ENCODE data around the gene HOXA7.

Gene HOXA7

DNA sequence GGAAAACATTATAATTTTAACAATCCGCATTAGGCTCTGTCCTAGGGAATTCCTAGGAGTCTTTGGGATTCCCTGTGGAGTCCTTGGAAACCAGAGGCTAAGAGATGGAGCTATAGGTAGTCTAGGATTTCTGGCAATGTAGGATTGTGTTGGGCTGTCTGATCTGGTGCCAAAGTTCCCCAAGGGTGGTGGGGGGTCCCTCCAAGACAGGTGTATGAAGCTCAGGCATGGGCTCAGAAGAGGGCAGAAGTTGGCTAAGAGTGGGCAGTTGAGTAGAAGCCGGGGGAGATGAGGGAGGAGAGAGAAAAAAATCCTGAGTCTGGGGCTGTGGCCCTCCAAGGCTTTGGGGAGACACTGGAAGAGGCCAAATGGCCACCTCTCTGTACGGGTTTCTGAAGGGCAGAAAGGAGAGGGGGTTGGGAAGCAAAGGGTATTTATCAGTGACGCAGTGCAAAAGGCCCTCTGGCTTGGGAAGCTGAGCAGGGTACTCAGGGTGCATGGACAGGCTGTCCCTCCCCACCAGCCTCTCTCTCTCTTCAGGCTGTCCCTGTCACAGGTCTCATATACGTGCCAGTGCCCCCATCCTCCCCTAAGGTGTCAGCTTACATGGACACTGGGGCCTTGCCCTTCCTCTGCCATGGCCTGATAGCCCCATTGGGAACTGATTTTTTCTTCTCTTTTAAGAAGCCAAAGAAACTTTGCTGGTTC, 9.8 kb downstream of the HOXA7 start:
- no peak for ATAC-seq

DNA sequence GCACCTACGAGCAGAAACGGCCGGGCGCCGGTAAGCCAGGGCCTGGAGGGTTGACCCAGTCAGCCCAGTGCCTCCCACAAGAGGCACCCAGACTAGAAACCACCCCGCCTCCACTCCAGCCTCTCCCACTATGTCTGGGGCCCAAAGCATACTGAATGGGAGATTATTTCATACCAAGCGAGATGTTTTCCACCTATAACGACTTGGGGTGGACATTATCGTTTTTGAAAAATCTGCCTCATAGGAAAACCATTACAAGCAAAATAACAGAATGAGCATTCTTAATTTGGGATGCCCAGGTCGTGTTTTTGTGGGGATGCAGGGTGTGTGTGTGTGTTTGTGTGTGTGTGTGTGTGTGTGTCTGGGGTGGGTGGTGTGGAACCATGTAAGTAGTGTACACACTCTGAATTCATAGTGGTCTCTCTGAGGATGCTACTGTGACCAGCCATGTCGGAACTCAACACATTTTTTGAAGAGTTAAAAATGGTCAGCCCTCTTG, 10.5 kb downstream of the HOXA7 start:
- ATAC-seq: no peak

DNA sequence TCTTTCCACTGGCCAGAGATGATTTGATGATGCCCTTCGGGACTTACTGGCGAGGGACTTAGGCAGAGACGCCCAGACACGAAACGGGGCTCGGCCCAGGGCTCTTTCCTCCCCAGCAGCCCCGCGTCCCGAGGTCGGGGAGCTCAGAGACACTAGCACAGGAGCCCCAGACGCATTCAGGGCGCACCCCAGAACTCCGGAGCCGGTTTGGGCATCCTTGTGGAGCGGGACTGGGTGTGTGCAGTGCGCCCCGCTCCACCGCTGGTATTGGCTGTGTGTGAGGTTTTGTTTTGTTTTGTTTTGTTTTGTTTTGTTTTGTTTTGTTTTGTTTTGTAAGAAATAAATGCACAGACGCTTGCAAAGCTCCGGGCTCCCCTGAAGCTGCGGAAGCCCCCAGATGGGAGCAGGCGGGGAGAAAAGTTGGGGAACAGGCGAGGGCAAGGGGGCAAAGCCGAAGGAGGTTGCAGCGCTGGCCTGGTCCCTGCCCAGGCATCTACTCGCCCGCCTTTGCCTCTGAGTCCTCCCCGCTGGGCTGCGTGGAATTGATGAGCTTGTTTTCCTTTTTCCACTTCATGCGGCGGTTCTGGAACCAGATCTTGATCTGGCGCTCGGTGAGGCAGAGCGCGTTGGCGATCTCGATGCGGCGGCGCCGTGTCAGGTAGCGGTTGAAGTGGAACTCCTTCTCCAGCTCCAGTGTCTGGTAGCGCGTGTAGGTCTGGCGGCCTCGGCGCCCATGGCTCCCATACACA, 11.1 kb downstream of the HOXA7 start:
- ATAC-seq: no peak

DNA sequence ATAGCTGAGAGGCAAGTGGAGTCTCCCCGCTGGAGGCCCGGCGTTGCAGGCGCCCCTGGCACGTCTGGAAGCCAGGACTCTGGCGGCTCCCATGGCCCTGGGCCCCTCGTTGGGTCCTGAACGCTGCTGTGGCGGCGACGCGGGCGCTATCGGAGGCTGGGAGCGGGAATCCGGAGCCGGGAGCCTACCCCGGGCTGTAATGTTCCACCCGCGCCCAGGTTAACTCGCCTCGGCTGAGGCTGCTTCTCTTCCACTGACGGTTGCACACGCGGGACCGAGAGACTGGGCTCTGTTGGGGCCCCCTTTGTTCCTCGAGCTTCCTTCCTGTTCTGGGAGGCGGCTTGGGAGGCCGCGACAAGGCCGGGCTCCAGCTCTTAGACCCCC, 11.7 kb downstream of the HOXA7 start:
- no peak for ATAC-seq

DNA sequence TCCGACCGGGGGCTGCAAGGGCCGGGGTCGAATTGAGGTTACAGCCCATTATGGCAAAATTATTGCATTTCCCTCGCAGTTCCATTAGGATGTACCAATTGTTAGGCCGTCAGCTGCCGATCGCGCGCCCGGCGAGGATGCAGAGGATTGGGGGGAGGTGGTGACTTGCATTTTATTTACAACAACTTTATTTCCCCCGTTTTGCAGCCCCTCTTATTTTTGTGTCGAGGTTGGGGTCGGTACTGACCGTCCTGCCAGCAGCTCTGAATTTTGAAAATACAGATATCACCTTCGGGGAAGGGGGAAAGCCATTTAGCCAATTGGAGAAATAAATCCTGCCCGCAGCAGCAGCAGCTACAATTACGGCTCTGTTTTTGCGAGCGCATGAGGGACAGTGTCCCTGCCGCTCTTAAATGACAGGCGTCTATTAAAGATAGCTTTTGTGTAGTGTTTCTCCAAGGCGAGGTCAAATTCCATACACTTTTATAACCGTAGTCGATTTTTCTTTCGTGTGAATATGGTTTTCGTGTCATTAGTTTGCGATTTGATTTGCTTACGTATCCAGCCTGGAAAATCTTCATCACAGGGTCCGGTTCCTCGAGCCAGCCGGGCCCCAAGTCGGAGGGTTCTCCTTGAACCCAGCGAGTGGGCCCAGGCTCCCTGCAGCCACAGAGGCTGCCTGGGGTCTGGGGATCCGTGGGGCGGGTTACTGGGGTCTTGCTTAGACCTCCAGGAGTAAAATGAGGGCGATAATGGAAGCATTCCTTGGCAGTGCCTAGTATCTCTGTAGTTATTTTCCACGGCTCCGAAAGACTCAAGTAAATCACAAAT, 12.3 kb downstream of the HOXA7 start:
- no peak for ATAC-seq

DNA sequence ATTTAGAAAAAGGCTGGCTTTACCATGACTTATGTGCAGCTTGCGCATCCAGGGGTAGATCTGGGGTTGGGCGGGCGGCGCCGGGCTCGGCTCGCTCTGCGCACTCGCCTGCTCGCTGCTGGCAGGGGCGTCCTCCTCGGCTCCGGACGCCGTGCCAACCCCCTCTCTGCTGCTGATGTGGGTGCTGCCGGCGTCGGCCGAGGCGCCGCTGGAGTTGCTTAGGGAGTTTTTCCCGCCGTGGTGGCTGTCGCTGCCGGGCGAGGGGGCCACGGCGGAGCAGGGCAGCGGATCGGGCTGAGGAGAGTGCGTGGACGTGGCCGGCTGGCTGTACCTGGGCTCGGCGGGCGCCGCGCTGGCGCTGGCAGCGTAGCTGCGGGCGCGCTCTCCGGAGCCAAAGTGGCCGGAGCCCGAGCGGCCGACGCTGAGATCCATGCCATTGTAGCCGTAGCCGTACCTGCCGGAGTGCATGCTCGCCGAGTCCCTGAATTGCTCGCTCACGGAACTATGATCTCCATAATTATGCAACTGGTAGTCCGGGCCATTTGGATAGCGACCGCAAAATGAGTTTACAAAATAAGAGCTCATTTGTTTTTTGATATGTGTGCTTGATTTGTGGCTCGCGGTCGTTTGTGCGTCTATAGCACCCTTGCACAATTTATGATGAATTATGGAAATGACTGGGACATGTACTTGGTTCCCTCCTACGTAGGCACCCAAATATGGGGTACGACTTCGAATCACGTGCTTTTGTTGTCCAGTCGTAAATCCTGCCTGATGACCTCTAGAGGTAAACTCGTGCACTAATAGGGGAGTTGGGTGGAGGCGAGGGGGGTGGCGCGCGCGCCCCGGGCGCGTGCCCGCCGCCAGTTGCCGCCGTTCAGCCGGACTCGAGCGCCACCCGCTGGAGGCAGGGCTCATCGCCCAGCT, 13.2 kb downstream of the HOXA7 start, which contains the start of gene HOXA5:
Gene HOXA5, minus strand, starts transcription at position 659 of the 927 bp plus-strand sequence. Its CDS starts 74 bp downstream, at position 585.
- no peak for ATAC-seq

DNA sequence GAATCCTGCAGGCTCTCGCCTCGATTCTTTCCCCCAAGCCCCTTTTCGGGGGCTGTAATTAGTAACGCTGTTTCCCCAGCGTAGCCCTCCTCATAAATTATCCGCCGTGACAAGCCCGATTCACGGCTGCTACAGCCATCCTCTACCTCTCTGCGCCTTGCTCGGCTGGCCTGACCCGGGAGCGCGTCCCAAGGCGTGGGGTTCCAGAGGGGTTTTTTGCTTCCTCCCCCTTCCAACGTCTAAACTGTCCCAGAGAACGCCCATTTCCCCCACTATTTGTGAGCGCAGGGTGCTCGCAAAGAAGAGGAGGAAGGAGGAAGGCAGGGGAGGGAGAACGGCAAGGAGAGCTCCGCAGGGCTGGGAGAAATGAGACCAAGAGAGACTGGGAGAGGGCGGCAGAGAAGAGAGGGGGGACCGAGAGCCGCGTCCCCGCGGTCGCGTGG, 13.9 kb downstream of the HOXA7 start:
- no peak for ATAC-seq

DNA sequence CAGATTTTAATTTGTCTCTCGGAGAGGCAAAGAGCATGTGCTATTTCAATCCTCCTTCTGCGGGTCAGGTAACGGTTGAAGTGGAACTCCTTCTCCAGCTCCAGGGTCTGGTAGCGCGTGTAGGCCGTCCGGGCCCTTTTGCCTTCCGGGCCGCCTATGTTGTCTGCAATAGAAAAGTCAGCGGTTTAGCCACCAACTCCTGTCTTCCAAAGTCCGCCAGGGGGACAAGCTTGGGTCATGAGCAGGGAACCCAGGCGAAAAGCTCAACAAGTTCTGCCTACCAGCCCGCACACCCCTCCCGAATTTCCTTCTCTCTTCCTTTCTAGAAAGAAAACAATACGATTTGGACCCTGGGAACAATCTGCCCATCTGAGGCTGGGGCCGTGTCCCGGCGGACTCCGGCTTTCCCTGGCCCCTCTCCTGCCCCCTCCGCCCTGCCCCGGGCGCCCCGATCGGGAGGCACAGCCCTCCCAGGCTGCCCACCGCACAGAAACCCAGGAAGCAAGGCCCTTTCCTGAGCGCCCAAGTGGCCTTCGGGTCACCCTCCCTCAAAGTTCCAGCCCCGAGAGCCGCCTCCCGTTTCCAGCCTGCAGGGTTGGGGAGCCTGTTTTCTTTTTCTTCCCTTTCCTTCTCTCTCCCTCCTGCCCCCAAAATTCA, 14.4 kb downstream of the HOXA7 start:
- ATAC-seq: no peak

DNA sequence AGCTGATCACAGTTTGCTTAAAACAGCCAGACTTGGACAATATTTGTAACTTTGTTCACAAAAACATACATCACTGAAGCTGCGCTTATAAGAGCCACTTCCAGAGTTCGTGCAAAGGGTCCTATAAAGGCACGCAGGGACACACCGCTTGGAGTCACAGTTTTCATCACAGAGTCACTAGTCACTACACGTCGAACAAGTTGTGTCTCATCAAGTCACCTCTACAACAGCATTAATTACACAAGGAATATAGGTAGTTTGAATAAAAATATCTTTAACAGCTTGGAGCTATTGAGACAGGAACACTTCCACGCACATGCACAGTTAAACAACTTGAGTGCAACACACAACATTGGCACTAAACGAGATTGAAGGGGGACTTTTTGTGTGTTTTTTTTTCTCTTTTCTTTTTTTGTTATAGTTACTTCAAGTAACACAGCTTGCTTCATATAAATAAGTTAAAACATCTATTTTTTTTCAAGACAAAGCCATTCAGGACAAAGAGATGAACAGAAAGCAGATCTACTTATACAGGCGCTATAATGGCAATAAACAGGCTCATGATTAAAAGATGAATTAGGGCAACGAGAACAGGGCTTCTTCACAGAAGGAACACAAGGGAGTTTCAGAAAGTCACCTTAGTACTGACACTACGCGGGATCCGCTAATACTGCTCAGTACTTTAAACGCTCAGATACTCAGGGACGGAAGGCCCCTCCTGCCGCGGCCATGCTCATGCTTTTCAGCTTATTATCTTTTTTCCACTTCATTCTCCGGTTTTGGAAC, 15.1 kb downstream of the HOXA7 start:
- ATAC-seq: no peak

DNA sequence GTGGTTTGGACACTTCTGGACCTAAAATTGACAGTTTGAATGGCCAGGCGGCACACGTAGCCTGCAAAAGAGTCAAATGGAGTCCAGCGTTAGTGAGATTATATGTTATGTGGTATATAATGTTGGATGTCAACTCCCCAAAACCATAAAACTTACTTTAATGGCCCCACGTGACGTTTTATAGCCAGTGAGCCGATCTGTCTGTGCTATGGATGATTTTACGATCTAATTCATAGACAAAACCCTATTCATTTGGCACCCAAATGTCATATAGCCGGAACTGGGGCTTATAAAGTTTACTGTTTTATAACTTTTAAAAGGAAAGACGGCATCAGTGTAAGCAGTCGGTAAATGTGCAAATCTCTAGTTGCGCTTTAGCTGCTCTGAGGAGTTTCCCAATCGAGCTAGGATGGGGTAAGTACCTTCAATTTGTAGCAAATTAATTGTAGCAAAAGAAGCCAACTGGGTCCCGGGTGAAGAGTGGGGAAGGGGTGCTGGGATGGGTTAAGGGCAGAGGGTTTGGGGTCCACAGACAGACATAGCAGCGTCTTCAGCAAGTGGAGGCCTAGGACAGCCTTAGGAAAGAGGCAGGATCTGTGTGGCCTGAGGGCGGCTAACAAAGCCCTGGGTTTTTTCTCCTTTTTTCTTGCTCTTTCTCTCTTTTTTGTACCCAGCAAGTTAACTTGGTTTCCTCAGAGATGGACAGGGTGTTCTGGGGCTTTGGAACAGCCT, 16.2 kb downstream of the HOXA7 start:
- ATAC-seq: no peak

DNA sequence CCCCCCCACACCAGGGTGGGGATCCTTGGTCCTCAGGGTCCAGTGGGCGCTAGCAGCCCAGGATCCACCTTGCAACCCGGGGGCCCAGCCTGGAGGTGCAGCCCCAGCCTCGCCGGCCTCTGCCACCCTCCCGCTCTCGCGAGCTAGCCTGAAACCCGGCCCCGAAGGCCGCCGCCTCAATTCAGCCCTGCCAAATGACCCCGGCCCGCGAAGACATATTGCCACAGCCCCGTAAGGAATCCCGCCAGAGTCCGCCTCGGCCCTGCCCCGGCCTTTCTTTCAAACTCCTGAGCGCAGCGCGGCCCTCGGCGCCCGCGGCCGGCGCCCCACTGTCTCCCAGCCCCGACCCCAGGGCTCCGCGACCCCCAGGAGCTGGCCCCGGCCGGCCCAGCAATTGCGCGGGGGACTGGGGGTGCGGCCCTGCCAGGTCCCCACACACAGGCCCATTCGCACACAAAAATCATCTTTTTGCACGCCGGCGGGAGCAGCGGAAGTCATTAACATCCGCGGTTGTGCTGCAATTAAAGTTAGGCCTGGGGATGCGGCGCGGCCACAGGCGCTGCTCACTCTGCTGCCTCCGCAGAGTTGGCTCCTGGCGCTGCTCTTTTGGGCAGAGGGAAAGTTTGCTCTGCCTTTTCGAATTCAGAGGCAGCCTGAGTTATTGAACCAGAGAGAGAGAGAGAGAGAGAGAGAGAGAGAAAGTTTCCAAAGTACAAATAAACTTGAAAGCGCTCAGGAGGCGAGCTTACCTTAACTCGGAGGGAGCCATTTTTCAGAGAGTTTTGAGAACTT, 16.9 kb downstream of the HOXA7 start:
- no peak for ATAC-seq

DNA sequence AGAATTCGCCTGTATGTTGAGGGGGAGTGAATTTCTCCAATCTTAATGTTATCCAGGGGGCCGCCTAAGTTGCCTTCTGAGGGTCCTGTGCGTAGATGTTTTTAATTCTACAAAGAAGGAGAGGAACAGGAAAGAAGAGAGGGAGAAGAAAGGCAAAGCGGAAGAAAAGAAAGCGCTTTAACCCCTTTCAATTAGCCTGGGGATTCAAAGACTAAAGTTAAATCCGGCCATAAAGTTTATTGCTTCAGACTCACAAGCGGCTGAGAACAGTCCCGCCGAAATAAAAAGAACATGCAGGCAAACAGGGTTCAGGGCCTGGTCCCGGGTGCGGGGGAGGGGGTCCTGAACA, 17.5 kb downstream of the HOXA7 start:
- no peak for ATAC-seq

DNA sequence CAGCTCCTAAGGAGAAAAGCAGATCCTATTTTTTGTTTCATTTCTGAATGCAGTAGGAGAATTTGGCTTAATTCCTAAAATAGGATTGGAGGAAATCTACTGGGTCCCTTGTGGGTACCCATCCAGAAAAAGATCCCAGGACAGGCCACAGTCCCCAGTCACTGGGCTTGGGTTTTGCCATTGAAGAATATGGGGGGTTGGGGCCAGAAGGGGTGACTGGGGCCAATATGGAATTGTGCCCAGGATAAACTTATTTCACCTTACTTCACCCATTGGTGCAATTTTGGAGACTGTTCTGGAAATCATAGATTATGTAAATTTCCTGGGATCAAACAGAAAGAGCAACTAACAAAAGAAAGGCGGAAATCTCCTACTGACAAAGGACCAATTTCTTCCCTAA, 18.0 kb downstream of the HOXA7 start:
- no peak for ATAC-seq

DNA sequence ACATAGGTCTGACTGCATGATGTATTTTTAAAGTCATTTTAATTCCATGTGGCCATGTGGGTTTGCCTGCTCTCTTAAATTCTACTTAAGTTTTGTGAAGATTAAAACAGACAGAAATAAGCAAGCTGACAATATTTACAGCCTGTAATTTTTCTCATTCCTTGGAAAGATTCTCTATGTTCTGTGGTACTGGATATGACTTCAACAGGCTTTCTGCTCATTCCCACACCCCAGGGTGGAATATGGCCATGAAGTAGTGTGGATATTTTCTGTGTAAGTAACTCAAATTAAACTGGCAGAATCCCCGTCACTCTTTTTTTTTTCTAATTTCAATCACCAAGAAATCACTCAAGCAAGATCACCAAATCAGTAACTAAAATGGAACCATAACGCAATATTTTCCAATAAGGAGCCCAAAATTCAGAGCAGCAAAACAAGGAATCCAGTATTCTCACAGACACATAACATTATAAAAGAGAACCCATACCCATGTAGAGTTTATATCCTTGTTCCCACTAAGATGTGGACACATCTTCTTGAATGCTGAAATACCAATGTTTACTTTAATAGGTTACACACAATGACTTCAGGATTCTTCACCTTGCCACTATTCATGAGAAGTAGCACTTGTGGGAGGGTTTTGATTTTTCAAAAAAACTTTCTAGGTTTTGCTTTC, 18.7 kb downstream of the HOXA7 start:
- ATAC-seq: no peak

DNA sequence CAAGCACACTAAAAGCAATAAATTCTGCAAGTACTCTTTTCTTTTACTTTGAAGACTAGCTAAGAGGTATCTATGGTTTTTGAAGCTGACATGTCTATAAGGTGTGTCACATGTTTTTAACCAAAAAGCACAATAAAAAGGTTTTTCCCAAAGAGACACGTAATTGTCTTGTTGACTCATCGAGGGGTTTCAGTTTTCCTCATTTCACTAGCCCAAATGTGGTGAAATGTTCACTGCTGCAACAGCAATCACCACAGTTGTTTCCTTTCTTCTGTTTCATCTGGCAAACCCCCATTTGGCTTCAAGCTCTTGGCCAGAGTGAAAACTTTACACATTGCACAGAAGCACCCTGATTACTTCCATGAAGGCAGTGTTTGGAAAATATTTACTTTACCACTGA, 22.1 kb downstream of the HOXA7 start:
- peak; percentile 17 to 42 for ATAC-seq

DNA sequence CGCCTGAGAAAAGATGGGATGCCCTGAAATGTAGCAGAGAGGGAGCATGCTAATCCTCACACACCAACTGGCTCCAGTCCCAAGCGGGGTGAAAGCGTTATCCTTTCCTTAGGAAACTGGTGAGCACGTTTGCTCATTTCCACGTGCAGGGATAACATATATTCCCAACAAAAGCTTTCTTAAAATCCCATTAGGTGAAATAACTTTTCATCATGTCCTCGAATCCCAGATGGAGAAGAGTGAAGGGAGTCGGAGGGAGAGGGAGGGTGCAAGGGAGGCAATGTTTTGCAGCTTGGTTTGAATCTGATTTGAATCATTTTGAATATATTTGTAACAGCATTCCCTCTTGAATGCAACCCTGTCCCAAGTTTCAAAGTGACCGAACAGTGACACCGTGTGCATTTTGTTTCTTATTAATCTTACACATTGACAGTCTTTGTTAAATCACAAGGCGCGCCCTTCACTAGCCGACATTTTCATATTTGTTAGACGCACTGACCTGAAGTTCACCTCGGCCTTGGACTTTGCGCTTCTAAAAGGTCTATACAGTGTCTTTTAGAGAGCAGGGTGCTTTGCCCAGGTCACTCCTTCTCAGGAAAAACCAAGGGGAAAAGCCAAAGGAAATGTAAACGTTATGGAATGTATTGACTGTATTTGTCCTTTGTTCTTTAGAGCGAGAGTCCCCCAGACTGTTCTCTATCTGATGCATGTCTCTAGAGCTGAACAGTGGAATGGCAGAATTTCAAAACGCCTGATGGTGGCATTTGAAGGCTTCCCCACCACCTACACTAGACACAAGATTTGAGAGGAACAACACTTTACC, 22.9 kb downstream of the HOXA7 start:
- no peak for ATAC-seq

DNA sequence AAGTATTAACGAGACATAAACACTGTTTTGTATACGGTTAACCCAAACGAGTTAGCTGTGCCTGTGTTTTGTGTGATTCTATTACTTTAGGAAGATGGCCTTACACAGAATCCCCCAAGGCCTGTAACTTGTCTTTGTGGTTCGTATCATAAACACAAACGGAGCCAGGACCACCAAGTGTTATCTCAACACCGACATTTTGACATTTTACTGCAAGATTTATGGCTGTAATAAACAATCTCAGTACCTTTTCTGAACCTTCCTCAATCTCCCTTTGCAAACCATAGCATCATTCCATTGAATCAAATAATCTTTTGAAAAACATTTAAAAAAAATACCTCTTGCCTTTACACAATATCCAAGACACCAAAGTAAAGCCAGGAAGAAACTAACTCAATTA, 23.5 kb downstream of the HOXA7 start:
- ATAC-seq: no peak

DNA sequence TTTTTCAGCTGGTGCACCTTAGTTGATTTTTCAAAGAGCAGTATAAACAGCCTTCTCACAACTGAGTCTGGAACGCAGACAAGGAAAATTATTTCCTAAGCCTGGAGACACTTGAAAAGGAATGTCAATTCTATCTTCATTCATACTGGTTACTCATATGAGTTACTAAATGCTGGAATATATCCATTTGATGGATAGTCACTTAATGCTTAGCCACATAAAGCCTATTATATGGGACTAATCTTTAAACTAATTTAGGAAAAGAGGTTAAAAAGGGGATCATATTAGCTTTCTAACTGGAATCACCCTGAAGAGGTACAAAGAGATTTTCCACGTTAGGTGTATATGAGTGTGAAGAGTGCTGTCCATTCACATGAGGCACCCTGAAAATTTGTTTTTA, 24.3 kb downstream of the HOXA7 start:
- ATAC-seq: no peak
